Suprapubic skin (tissue), 4 donors: ENCODE measurements around the gene C1orf35. TPM values are rescaled to one million over a fixed set of nuclear protein-coding genes. Genes with fewer than 3 reads are reported as not detected.

Source experiments
- DNase-seq, 2 donors: peaks; one replicate each; pipeline ENCODE4 v3.0.0-alpha.2; 2019; ENCODE audit warnings: low spot score in 2 of 2
- H3K27ac ChIP-seq: fragments of 200-600 bp; sonication (generic); one replicate; pipeline ENCODE4 v1.5.1; 2019
- H3K27me3 ChIP-seq: fragments of 200-600 bp; sonication (generic); one replicate; pipeline ENCODE4 v1.5.1; 2019
- H3K36me3 ChIP-seq: fragments of 200-600 bp; sonication (generic); one replicate; pipeline ENCODE4 v1.5.1; 2019
- H3K4me1 ChIP-seq: fragments of 200-600 bp; sonication (generic); one replicate; pipeline ENCODE4 v1.5.1; 2019
- H3K4me3 ChIP-seq: fragments of 200-600 bp; sonication (generic); one replicate; pipeline ENCODE4 v1.5.1; 2019; ENCODE audit warnings: mild to moderate bottlenecking
- H3K9me3 ChIP-seq: fragments of 200-600 bp; sonication (generic); one replicate; pipeline ENCODE4 v1.5.1; 2019
- EP300 ChIP-seq: sonication (generic); formaldehyde crosslinking; IDR thresholded peaks from one replicate; pipeline ENCODE4 v1.6.1; 2017; ENCODE audit warnings: antibody characterized with exemption
- POLR2A ChIP-seq, 2 donors: fragments of 450-650 bp; IDR thresholded peaks; one replicate each; pipeline ENCODE4 v1.6.1; 2017; ENCODE audit warnings: antibody characterized with exemption in 2 of 2, mild to moderate bottlenecking in 2 of 2, moderate library complexity in 2 of 2
- POLR2AphosphoS5 ChIP-seq, 3 donors: sonication (generic); formaldehyde crosslinking; IDR thresholded peaks; one replicate each; pipeline ENCODE4 v1.6.1; 2017; ENCODE audit warnings: antibody characterized with exemption in 3 of 3
- WGBS: methylation state at CpG from one replicate; pipeline ENCODE4 v1.1.5; 2018; 5-methylcytosine and 5-hydroxymethylcytosine counted together
- total RNA-seq, 4 donors: library from RNA; depleted of rRNA; stranded (reverse); fragments of >200 nt; gene quantifications; one replicate each; pipeline ENCODE4 v1.1.0, GENCODE V29; 2016
- TF ChIP-seq, protein P1 (sequence below), 2 donors: fragments of 200-600 bp in 1 of 2; fragments of 450-650 bp in 1 of 2; sonication (generic) in 1 of 2; IDR thresholded peaks; one replicate each; pipeline ENCODE4 v1.5.1; 2016 to 2019; ENCODE audit warnings: antibody characterized with exemption in 2 of 2, mild to moderate bottlenecking in 1 of 2, moderate library complexity in 1 of 2

The C1orf35 gene
- total RNA-seq, 4 donors from 2014 or later: 10.6 to 32.3 (median 17.1) TPM

DNA sequence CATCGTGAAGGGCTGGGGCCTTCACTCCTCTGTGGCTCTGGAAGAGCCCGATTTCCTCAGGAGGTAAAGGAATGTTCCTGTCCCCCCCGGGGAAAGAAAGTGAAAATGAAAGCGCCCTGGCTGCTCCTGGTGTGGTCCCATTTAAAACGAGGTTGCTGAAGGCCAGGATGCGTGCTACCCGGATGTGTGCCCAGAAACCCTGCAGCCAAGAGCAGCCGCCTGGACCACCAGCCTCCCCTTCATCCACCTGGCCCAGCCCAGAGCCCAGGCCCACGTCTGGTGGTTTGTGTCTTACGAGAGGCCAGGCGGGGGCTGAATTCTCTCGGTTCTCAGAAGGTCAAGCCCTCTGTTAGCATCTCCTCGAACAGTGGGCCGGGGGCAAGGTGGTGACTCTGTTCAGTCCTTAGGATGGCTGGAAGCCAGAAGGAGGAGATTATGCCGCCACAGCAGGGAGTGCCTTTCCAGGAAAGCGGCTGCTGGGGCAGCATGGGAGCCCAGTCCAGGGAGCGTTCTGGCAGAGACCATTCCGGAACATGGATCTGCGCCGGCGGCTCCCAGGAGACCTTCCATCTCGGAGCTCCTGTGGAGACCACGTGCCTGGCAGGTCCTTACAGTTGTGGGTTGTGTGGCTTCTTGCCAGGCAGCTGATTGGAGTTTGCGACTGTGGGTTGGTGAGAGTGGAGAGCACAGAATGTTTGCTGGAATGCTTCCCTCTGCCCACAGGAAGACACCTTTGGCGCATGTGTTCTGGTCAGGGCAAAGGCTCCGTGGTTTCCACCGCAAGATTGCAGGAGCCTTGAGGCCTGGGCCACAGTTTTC is 38.3 kb upstream of the C1orf35 start:
- H3K4me1 ChIP-seq: peaks cover 65% of the 10 kb centered on the region
- TF ChIP-seq, protein P1, sequence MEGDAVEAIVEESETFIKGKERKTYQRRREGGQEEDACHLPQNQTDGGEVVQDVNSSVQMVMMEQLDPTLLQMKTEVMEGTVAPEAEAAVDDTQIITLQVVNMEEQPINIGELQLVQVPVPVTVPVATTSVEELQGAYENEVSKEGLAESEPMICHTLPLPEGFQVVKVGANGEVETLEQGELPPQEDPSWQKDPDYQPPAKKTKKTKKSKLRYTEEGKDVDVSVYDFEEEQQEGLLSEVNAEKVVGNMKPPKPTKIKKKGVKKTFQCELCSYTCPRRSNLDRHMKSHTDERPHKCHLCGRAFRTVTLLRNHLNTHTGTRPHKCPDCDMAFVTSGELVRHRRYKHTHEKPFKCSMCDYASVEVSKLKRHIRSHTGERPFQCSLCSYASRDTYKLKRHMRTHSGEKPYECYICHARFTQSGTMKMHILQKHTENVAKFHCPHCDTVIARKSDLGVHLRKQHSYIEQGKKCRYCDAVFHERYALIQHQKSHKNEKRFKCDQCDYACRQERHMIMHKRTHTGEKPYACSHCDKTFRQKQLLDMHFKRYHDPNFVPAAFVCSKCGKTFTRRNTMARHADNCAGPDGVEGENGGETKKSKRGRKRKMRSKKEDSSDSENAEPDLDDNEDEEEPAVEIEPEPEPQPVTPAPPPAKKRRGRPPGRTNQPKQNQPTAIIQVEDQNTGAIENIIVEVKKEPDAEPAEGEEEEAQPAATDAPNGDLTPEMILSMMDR (IDR thresholded peaks at IDR 0.05): no peak
- TF ChIP-seq POLR2AphosphoS5 (IDR thresholded peaks at IDR 0.05): no peak
- TF ChIP-seq EP300: no peak
- no peak for TF ChIP-seq POLR2A (IDR thresholded peaks at IDR 0.05)
- DNase-seq: peak in 1 of 2 donors; percentile 80

DNA sequence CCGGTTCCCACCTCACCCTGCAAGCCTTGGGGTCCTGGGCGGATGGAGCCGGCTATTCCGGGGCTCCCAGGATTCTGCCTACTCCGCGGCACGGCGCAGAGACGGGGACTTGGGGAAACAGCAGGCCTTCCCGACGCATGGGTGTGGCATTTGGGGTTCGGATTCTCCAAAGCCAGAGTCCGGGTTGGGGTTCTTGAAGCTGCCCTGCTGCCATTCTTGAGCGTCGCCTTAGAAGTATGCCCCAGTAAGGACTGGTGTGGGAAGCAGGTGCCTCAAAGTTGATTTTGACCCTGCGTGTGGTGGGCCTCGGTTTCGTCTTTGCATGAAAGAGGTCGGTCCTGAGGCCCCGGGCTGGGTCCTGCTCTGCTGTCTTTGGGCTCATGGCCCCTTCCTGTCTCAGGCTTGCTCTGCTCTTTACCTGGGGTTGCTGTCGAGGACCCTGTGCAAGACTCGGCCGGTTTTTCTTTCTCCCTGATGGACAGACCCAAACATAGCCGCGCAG is 37.6 kb upstream of the C1orf35 start:
- H3K27ac ChIP-seq: peak overlapping the region; percentile 93
- peak overlapping the region; percentile 81 for H3K4me3 ChIP-seq
- WGBS: 10% methylated on average over 6 of the region's 25 CpGs
- no peak for DNase-seq
- H3K4me1 ChIP-seq: peaks cover 60% of the 10 kb centered on the region
- TF ChIP-seq, protein P1 (IDR thresholded peaks at IDR 0.05): no peak
- H3K36me3 ChIP-seq: peaks cover 8% of the 10 kb centered on the region
- H3K27me3 ChIP-seq: no peaks in the 10 kb centered on the region
- H3K9me3 ChIP-seq: no peaks in the 10 kb centered on the region

More for the DNA sequence above, 38.3 kb upstream of the C1orf35 start:
- WGBS: 14% methylated on average over 7 of the region's 27 CpGs
- H3K27ac ChIP-seq: peak overlapping the region; percentile 93
- H3K4me3 ChIP-seq: peak overlapping the region; percentile 81
- H3K9me3 ChIP-seq: no peaks in the 10 kb centered on the region
- H3K36me3 ChIP-seq: peaks cover 14% of the 10 kb centered on the region
- no peaks in the 10 kb centered on the region for H3K27me3 ChIP-seq

DNA sequence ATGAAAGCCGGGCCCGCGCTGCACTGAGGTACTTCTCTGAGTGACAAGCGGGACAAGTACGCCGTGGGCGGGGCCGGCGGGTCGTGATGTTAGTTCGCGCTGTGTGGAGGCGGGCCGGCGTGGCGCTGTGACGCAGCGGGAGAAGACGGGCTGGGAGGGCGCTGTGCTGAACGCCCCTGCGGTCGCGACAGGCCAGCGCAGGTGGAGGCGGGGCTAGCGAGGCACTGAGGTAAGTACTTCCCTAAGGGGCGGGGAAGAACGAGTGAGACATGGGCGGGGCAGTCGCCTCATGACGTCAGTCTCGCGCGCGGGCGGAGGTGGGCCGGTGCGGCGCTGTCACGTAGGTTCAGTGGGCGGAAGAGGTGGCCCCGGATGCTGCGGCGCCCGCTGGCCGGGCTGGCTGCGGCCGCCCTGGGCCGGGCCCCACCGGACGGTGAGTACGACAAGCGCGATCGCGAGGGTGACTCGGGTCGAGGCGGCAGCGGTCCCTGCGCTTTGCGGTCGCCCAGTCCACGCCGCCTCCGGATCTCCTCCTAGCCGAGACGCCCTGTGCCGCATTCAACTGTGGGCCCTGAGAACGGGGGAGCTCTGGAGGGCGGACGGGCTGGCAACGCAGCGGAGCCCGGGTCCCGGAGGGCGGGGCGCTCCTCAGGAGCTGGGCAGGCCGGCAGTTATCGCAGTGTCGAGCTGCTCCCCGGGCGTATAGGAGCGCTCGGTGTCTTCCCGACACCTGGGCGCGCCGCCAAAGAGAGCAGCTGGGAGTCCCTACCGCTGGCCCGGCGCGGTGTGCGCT is 37.0 kb upstream of the C1orf35 start, which contains the start of gene GUK1:
Gene GUK1, plus strand, starts transcription at position 349 of the 793 bp plus-strand sequence. Its CDS starts 24 bp downstream, at position 373.
- 0% methylated on average over 29 of the region's 95 CpGs for WGBS
- peaks cover 53% of the 10 kb centered on the region for H3K4me1 ChIP-seq
- H3K36me3 ChIP-seq: peaks cover 1% of the 10 kb centered on the region
- H3K27ac ChIP-seq: peak within 1 kb of the TSS; percentile 93
- H3K9me3 ChIP-seq: no peaks in the 10 kb centered on the region
- peak; percentile 100 for DNase-seq
- peak; percentile 35 to 76 (median 52) for TF ChIP-seq POLR2AphosphoS5 (IDR thresholded peaks at IDR 0.05)
- peak; percentile 78 for TF ChIP-seq EP300
- TF ChIP-seq POLR2A (IDR thresholded peaks at IDR 0.05): peak; percentile 86 to 91
- TF ChIP-seq, protein P1 (IDR thresholded peaks at IDR 0.05): peak; percentile 38 to 39
- no peaks in the 10 kb centered on the region for H3K27me3 ChIP-seq
- peak within 1 kb of the TSS; percentile 81 for H3K4me3 ChIP-seq

DNA sequence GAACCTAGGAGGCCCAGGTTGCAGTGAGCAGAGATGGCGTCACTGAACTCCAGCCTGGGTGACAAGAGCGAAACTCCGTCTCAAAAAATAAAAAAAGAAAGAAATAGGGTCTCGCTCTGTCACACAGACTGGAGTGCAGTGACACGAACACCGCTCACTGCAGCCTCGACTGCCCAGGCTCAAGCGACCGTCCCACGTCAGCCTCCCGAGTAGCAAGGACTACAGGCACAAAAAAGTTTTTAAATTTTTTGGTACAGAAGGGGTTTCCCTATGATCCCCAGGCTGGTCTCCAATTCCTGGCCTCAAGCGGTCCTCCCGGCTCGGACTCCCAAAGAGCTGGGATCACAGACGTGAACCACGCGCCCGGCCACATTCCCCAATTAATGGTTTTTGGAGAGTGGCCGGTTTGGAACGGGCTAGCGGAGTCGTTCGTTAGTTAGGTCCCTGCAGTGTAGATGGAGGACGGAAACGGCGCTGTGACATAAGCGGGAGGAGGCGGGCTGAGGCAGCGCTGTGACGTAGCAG is 36.3 kb upstream of the C1orf35 start:
- Histone ChIP-seq H3K9me3 (no peaks in the 10 kb centered on the region), H3K27ac (peak overlapping the region; percentile 93), H3K4me3 (peak overlapping the region; percentile 81), H3K36me3 (no peaks in the 10 kb centered on the region), H3K4me1 (peaks cover 46% of the 10 kb centered on the region), H3K27me3 (no peaks in the 10 kb centered on the region)
- 24% methylated on average over 30 of the region's 30 CpGs for WGBS
- no peak for TF ChIP-seq POLR2A (IDR thresholded peaks at IDR 0.05)
- no peak for TF ChIP-seq POLR2AphosphoS5 (IDR thresholded peaks at IDR 0.05)
- TF ChIP-seq EP300: no peak
- TF ChIP-seq, protein P1 (IDR thresholded peaks at IDR 0.05): no peak
- no peak for DNase-seq
